ENCODE measurements around the gene MLLT1. TPM values are rescaled to one million over a fixed set of nuclear protein-coding genes. Genes with fewer than 3 reads are reported as not detected.

Gene MLLT1
- total RNA-seq, 1 experiment from 2014 or later: 54.9 TPM

DNA sequence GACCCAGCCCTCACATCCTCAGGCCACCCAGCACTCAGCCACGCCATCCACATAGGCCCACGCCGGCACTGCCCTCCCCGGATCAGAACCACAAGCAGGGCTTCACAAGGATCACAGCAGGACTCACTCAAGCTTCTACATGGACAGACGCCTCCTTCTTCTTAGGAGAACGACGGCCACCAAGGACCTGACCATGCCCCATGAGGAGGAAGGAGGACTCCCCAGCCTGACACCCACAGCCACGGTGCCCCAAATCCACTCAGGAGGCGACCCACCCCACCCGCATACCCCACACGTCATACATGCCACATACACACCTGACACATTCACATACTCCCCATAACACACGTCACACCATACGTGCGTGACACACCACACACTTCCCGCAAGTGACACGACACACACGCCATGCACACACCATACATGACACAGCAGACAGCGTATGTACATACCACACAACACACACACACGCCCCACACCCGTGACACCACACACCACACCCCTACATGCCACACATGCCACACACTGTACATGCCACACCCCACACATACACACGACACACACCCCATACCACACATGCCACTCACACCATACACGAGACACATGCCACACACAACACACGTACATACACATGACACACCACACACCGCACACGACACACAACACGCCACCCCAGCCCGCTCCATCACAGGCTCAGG lies 50.4 kb downstream of the MLLT1 start:
- DNase-seq: no peak
- Histone ChIP-seq H2AK5ac (ENCODE audit: insufficient read length, low read length) (no peak overlapping the region), H3T11ph (ENCODE audit: low read length) (no peak overlapping the region), H2BK15ac (ENCODE audit: low read depth, low read length) (no peak overlapping the region), H3K79me1 (ENCODE audit: insufficient read depth, low read depth, low read length, poor library complexity, severe bottlenecking) (peaks cover under 1% of the 10 kb centered on the region), H4K8ac (replicated peaks; ENCODE audit: insufficient read length, low read depth, low read length) (no peak overlapping the region), H3K9me3 (ENCODE audit: control insufficient read depth, low read depth, low read length) (no peaks in the 10 kb centered on the region), H4K91ac (ENCODE audit: insufficient read length, low read depth, low read length) (no peak overlapping the region), H3K23ac (ENCODE audit: insufficient read length, low read depth, low read length) (no peak overlapping the region), H3K27ac (ENCODE audit: insufficient read length, low read depth, low read length) (no peak overlapping the region), H3K18ac (ENCODE audit: insufficient read length, low read depth, low read length) (no peak overlapping the region), H3K4me1 (ENCODE audit: insufficient read depth, low read length) (no peaks in the 10 kb centered on the region), H3K79me2 (ENCODE audit: insufficient read depth, low read length) (peaks cover under 1% of the 10 kb centered on the region; the same call in 1 of the 2 replicates), H3K27me3 (ENCODE audit: insufficient read depth, low read length) (no peaks in the 10 kb centered on the region), H2AFZ (ENCODE audit: low read length) (no peak overlapping the region), H3K14ac (ENCODE audit: insufficient read depth, low read length) (no peak overlapping the region), H2BK120ac (ENCODE audit: low read depth, low read length, poor library complexity, severe bottlenecking) (no peak overlapping the region), H3K4ac (ENCODE audit: low read depth, low read length) (no peak overlapping the region), H4K5ac (ENCODE audit: insufficient read length, low read depth, low read length) (no peak overlapping the region), H3K23me2 (ENCODE audit: insufficient read length, low read depth, low read length, poor library complexity, severe bottlenecking) (no peaks in the 10 kb centered on the region), H3K56ac (ENCODE audit: insufficient read length, low read depth, low read length) (no peak overlapping the region), H4K20me1 (ENCODE audit: control insufficient read depth, insufficient read depth, insufficient read length) (no peaks in the 10 kb centered on the region), H3K9ac (ENCODE audit: extremely low read depth, insufficient read length, low read length) (no peak overlapping the region), H3K4me2 (ENCODE audit: insufficient read depth, insufficient read length, low read length) (no peak overlapping the region), H2BK20ac (ENCODE audit: low read depth, low read length, poor library complexity, severe bottlenecking) (no peak overlapping the region), H2BK5ac (ENCODE audit: insufficient read length, low read length) (no peak overlapping the region), H2BK12ac (ENCODE audit: insufficient read length, low read depth, low read length) (no peak overlapping the region)
- 100% methylated on average over 3 of the region's 27 CpGs for WGBS (ENCODE audit: extremely low coverage, insufficient read length, low lambda C conversion rate)
- Mint-ChIP-seq H3K4me3 (no peak overlapping the region; a peak in 2 of 5 replicates), H3K27ac (peak overlapping the region; percentile 4 to 96 (median 32); a peak in 5 of 7 replicates), H3K27me3 (ENCODE audit: low read depth) (no peaks in the 10 kb centered on the region; the same call in 1 of the 2 replicates), H3K4me1 (peaks cover 13 to 21% of the 10 kb centered on the region in 2 experiments), H3K9me3 (no peaks in the 10 kb centered on the region; a peak in 1 of 5 replicates), H3K36me3 (ENCODE audit: insufficient read depth in 1 of 3, low read depth in 3 of 3) (peaks cover 22 to 35% (median 24%) of the 10 kb centered on the region in 3 experiments; a peak in 6 of 7 replicates)
- TF ChIP-seq CTCF (conservative IDR thresholded peaks at IDR 0.05): no peak
